ENCODE measurements around the gene MRPL18.
"Not testable (repeated sequence)": the region's sequence is repeated elsewhere in the genome, so short reads cannot be mapped to it uniquely, and the experiment has no call there.

The MRPL18 gene

DNA sequence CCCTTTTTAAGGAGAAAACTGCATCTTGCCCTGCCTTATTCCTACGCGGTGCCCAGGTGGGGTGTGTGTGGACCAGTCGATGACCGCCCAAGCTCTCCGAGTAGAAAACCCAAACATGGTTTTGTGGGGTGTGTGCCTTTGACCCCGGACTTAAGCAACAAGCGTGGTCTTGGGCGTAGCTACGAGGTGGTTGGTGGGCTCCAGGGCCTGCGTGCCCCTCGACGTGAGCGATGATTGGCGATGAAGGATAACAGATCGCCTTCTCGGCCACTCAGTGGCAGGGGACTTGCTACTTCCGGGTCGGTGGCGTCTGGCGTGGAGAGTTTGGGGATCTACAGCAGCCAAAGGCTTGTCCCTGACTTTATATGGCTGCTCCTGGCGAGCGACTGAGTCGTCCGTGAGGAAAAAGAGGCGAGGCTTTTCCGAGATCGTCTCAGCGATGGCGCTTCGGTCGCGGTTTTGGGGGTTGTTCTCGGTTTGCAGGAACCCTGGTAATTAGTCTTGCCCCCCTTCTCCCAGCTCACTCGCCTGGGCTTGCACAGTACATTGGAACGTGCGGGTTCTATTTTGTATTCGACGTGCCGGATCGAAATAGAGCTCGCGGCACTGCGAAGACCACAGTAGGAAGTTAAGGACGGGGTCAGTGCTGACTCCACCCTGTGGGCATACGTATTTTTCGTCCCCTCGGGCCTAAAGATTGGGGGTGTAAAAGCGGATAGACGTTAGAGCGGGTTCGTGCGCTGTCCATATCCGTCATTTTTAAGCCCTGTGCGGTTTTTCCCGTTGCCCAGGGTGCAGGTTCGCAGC, at the start of gene MRPL18:
Gene MRPL18 (plus strand): TSS at position 319 of the 807 bp plus-strand sequence. CDS start 121 bp downstream, at position 440.
- peak; percentile 82 for DNase-seq (ENCODE audit: low read depth)

DNA sequence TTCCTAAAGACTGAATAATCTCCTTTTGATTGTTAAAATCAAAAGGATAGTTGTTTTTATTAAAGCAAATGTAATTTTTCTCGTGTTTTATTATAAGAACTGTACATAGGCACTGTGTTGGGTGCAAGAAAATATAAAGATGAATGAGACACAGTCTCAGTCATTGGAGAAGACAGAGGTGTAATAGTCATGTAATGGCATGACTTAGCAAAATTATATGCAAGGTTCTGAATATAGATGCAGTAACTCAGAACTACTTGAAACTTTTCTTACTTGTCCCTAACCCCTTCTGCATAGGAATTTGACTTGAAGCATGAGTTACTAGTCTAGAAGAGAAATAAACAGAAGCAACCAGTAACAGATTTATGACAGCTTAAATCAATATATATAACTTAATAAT, 48.1 kb upstream of the MRPL18 start:
- DNase-seq (ENCODE audit: low read depth), result no peak

- DNase-seq (ENCODE audit: low read depth), result no peak
Observed at GRCh38 chr6:159745081-159745480, 45.2 kb upstream of the MRPL18 start.

DNA sequence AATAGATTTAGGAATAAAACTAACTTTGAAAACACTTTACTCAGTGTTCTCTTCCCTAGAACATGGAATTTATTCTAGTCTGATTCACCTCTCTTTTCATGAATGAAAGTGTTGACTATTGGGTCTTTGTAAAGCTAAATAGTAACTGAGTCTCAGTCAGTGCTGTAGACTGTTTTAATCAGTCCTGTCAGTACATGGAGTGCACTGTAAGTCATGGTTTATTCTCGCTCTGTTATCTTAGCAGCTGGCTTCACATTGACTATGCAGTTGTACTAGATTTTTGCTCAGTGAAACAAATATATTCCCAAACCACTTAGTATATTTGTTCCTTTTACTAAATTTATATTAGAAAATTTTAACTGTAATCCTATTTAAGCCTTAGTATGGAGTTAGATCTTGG, 43.5 kb upstream of the MRPL18 start:
- DNase-seq (ENCODE audit: low read depth), result no peak

GRCh38 chr6:159748127-159748526, 42.1 kb upstream of the MRPL18 start:
- DNase-seq (ENCODE audit: low read depth), result not testable (repeated sequence)

DNA sequence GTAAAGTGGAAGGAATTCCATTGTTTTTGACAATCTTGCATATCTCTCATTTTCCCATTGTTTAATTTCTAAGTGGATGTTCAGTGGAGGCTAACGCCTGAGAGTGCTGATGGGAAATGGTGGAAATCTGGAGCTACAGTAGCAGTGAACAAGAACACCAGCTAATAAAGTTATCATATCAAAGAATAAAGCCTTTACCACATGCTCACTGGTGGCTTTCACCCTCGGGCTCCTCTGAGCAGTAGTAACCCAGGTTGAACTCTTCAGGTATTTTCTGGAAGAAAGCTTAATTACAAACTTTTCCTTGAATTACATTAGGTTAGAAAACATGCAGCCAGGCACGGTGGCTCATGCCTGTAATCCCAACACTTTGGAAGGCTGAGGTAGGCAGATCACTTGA, 38.8 kb upstream of the MRPL18 start:
- no peak for DNase-seq (ENCODE audit: low read depth)

DNA sequence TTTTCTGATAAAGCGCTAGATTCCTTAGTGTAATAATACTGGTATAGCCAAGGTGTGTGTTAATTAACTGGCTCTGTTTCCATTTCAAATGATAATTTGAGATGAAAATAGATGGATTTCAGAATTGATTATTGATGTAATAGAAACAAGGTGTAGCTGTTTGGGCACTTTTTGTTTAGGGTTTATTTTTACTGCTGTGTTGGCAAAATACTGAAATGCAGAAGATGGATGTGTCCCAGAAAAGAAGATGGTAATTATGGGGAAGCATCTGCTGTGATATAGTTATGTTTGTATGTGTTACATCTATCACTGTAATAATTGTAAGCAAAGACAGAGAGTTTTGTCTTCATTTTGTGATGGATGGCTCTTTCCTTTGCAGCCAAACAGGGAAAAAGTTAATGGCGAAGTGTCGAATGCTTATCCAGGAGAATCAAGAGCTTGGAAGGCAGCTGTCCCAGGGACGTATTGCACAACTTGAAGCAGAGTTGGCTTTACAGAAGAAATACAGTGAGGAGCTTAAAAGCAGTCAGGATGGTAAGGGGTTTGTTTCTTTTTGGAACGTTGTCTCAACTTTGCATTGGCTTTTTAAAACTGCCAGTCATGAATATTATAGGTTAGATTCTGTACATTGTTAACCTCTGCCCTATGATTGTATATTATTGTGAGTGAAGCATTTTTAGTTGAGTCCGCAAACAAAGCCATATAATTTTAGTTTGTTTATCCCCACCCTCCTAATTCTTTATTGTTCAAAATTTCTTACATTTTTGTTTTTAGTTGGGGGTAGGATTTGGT, 37.0 kb upstream of the MRPL18 start:
- no peak for DNase-seq (ENCODE audit: low read depth)

DNA sequence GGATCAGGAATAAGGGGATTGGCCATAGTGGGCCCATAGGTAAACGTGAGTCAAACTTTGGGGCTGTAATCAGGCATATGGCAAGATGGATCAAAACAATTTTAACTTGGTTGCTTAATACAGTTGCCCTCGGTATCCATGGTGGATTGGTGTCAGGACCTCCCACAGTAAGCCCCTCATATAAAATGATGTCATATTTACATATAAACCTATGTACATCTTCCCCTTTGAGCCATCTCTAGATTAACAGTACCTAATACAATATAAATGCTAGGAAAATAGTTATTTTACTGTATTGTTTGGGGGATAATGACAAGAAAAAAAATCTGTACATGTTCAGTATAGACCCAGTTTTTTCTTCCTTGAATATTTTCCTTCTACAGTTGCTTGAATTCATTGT, 35.9 kb upstream of the MRPL18 start:
- DNase-seq (ENCODE audit: low read depth), result no peak

DNA sequence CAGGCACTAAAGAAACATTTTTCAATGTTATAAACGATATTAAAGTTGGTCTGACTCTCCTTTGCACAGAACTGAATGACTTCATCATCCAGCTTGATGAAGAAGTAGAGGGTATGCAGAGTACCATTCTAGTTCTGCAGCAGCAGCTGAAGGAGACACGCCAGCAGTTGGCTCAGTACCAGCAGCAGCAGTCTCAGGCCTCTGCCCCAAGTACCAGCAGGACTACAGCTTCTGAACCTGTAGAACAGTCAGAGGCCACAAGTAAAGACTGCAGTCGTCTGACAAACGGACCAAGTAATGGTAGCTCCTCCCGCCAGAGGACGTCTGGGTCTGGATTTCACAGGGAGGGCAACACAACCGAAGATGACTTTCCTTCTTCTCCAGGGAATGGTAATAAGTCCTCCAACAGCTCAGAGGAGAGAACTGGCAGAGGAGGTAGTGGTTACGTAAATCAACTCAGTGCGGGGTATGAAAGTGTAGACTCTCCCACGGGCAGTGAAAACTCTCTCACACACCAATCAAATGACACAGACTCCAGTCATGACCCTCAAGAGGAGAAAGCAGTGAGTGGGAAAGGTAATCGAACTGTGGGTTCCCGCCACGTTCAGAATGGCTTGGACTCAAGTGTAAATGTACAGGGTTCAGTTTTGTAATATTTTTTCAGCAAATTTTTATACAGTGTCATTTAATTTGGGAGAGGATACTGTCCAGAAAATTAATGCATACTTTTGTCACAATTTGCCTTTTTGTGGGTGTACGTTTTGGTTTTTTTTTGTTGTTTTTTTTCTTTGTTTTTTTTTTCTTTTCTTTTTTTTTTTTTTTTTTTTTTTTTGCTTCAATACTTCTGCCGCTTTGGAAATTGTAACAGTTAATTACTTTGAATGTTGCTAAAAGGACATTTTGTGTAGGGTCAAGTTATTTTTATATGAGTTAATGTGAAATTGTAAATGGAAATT, 35.0 kb upstream of the MRPL18 start:
- DNase-seq (ENCODE audit: low read depth), result no peak

- no peak for DNase-seq (ENCODE audit: low read depth)
Observed at GRCh38 chr6:159756508-159756907, 33.8 kb upstream of the MRPL18 start.

GRCh38 chr6:159758031-159759001, 32.0 kb upstream of the MRPL18 start:
- DNase-seq (ENCODE audit: low read depth), result no peak

- DNase-seq (ENCODE audit: low read depth), result no peak
Observed at GRCh38 chr6:159759645-159760044, 30.6 kb upstream of the MRPL18 start.

GRCh38 chr6:159760602-159761057, 29.6 kb upstream of the MRPL18 start:
- DNase-seq (ENCODE audit: low read depth), result no peak

DNA sequence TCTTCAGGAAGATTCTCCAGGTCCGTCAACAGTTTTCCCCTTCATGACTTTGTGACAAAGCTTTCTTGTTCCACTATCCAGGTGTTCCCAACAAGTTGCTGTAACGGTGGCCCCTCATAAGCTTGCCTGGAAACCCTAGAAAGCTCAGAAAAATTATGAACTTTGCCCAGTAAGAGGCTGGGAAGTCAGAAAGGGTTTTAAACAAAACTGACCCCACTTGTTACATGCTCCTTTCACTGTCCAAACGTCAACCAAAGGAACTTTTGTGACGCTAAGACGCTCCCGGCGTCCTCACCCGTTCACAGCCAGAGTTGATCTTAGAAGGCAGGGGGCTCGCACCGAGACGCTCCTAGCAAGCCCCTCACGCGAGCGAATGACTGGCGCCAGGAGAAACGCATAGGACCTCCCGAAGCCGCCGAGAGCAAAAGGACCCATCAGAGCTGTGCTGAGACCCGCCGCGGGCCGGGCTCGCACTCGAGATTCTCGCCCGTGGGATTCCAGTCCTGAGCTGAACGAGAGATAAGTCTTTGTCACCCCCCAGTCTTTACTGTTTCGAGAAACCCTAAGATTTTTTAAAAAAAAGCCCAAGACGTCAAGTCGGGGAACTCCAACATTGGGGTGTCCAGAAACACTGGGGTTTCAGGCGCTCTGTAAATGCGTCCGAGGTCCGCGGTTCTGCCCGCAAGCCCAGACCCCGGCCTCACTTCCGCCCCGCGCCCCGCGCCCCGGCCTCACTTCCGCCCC, 29.0 kb upstream of the MRPL18 start:
- no peak for DNase-seq (ENCODE audit: low read depth)

- DNase-seq (ENCODE audit: low read depth), result peak; percentile 85
Observed at GRCh38 chr6:159761873-159762680, 28.2 kb upstream of the MRPL18 start, which contains the start of gene ACAT2. Gene ACAT2 (plus strand): TSS chr6:159762045. CDS start chr6:159762088, 43 bp downstream.

DNA sequence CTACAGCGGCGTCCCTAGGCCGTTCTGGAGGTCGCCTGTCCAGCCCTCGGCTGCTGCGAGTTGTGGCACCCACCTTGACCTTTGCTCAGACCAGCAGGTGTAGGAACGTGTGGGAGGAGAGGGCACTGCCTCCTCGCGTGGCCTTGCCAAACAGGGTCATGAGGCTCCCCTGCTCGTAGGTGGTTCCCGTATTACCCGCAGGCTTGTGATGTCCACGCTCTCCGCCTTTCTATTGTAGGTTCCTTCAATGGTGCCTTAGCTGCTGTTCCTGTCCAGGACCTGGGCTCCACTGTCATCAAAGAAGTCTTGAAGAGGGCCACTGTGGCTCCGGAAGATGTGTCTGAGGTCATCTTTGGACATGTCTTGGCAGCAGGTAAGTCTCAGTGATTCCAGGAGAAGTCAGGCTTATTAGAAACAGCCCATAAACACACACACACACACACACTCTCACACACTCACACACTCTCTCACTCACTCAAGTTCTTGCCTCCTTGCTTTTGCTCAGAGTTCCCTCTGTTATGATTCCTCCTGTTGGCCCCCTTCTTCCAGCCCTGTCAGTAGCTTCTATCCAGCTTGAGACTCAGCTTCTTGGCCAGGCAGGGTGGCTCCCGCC, 27.5 kb upstream of the MRPL18 start:
- DNase-seq (ENCODE audit: low read depth), result no peak

DNA sequence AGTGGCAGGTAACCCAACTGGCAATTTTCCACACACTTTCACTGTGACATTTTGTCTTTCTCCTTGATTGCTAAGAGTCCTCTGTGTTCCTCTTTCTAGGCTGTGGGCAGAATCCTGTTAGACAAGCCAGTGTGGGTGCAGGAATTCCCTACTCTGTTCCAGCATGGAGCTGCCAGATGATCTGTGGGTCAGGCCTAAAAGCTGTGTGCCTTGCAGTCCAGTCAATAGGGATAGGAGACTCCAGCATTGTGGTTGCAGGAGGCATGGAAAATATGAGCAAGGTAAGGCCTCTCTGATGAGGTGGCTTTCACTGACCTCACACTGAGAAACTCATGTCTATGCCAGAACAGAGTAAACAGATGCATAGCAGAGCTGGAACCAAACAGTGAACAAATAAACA, 23.4 kb upstream of the MRPL18 start:
- DNase-seq (ENCODE audit: low read depth), result no peak

DNA sequence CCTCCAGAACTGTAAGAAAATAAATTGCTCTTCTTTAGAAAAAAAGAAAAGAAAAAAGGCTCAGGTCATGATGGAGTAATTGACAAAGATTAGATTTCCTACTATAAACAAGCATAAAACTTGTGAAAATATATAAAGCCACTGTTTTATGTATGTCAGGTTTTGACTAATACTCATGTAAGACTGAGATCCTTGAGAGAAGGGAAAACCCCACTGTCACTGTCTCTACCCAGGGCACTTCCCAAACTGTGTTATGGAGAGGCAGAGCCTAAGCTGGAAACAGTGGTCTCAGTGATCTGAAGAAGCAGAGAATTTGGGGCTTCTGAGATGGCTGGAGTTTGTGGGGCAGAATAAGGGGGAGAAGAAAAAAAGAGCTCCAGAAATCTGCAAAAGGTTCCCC, 20.8 kb upstream of the MRPL18 start:
- no peak for DNase-seq (ENCODE audit: low read depth)

DNA sequence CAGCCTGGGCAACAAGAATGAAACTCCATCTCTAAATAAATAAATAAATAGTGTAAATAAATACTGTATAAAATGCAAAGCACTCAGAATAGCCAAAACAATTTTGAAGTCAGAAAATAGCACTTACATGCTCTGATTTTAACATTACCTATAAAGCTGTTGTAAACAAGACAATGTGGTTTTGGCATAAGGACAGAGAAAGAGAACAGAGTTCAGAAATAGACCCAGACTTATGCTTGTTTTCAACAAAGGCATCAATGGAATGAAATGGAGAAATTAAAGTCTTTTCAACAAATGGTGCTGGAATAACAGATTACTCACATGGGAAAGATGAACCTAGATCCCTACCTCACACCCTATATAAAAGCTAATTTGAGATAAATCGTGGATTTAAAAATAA, 18.1 kb upstream of the MRPL18 start:
- no peak for DNase-seq (ENCODE audit: low read depth)
